Measurements from ENCODE around the gene CWC22.

The CWC22 gene

GRCh38 chr2:179915395-179915992, 91.6 kb downstream of the CWC22 start:
- ChIA-PET CTCF (interaction anchor here (1.1 to 1.5 kb wide), 2 partner anchors 9 to 11 kb away, joined by 3 to 6 read pairs; no protein-coding TSS in a partner anchor), POLR2A (no interaction called here)
- DNase-seq (ENCODE audit: extremely low spot score) = no peak
- TF ChIP-seq, protein P1, sequence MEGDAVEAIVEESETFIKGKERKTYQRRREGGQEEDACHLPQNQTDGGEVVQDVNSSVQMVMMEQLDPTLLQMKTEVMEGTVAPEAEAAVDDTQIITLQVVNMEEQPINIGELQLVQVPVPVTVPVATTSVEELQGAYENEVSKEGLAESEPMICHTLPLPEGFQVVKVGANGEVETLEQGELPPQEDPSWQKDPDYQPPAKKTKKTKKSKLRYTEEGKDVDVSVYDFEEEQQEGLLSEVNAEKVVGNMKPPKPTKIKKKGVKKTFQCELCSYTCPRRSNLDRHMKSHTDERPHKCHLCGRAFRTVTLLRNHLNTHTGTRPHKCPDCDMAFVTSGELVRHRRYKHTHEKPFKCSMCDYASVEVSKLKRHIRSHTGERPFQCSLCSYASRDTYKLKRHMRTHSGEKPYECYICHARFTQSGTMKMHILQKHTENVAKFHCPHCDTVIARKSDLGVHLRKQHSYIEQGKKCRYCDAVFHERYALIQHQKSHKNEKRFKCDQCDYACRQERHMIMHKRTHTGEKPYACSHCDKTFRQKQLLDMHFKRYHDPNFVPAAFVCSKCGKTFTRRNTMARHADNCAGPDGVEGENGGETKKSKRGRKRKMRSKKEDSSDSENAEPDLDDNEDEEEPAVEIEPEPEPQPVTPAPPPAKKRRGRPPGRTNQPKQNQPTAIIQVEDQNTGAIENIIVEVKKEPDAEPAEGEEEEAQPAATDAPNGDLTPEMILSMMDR (IDR thresholded peaks at IDR 0.05; ENCODE audit: control extremely low read depth, extremely low read depth, low read depth, missing control alignments) = no peak

GRCh38 chr2:179913809-179914208, 93.3 kb downstream of the CWC22 start:
- POLR2A ChIA-PET = no interaction called here
- TF ChIP-seq, protein P1 (IDR thresholded peaks at IDR 0.05; ENCODE audit: control extremely low read depth, extremely low read depth, low read depth, missing control alignments) = no peak
- CTCF ChIA-PET = no interaction called here
- no peak for DNase-seq (ENCODE audit: extremely low spot score)

DNA sequence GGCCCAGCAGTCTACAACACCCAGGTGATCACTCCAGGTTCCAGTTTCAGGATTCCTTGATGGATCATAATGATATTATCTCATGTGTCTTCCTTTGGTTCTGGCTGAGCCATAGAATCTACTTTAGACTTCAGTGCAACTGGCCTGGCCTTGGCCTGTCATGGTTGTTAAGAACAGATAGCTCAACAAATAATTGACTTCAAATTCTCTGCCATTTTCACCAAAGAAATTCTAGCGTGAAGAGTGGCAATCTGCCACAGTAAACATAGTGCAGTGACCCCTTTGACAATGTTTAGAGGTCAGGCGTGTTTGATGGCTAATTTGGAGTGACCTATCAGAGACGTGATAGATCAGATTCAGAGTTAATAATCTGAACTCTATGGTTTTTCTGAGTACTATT, 95.5 kb downstream of the CWC22 start:
- POLR2A ChIA-PET = no interaction called here
- DNase-seq (ENCODE audit: extremely low spot score) = no peak
- TF ChIP-seq, protein P1 (IDR thresholded peaks at IDR 0.05; ENCODE audit: control extremely low read depth, extremely low read depth, low read depth, missing control alignments) = no peak
- CTCF ChIA-PET = interaction anchor here (1.7 kb wide), 1 partner anchor 11 kb away, joined by 5 read pairs; no protein-coding TSS in a partner anchor

DNA sequence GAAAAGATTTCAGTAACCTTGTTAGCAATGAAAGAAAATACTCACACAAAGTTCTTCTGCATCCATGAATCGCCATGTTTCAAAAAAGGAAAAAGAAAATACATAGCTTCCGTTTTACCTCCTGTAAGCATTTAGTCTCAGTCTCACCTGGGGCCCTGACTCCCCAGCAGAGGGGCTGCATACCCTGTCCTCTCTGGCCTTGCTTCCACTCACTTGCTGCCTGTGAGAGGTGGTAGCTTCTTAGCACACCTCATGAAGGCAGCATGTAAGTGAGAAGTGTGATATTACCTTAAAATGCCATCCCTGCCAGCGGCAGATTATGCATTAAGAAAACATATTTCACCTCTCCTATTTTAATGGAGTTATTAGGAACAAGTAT, 96.4 kb downstream of the CWC22 start:
- ChIA-PET POLR2A (no interaction called here), CTCF (interaction anchor here (1.7 kb wide), 1 partner anchor 12 kb away, joined by 5 read pairs; no protein-coding TSS in a partner anchor)
- no peak for DNase-seq (ENCODE audit: extremely low spot score)
- TF ChIP-seq, protein P1 (IDR thresholded peaks at IDR 0.05; ENCODE audit: control extremely low read depth, extremely low read depth, low read depth, missing control alignments) = no peak

DNA sequence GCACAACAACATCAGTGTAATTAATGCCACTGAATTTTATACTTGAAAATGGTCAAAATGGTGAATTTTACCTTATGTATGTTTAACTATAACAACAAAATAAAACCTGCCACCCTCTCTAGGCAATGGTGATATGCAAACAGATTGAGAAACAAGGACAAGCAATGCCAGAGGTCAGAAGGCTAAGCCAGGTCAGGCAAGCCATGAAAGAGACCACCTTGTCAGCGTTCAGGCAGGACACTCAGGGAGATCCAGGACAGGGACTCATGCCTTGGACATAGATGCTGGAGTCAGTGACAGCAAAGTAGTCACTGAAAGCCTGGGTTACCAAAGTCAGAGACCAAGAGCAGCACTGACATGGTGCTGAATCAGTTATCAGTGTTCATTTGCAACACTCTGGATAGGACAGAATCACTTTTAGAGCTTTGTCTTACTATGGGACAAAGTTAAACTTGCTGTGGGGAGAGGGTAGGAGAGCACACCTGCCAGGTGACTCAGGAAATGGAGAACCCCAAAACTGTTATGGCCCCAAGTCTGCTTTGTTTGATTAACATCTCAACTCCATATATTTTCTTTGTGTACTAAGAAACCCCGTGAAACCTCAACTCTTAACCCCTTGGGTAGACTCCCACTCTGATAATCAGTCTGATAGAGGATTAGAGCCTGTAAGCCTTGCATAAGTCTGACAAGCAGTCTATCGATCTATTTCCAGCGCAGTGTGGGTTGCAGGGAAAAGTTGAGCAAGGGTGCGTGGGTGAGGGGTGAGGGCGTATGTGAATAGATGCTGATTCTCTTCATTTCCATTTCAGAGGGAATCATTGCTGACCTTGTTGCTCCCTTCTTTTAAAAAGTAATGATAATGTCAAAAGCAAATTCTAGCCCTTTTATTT, 97.0 kb downstream of the CWC22 start:
- POLR2A ChIA-PET = no interaction called here
- CTCF ChIA-PET = interaction anchor here (1.7 kb wide), 1 partner anchor 13 kb away, joined by 5 read pairs; no protein-coding TSS in a partner anchor
- no peak for DNase-seq (ENCODE audit: extremely low spot score)
- TF ChIP-seq, protein P1 (IDR thresholded peaks at IDR 0.05; ENCODE audit: control extremely low read depth, extremely low read depth, low read depth, missing control alignments) = no peak

GRCh38 chr2:179900655-179901054, 106.4 kb downstream of the CWC22 start:
- no peak for DNase-seq (ENCODE audit: extremely low spot score)
- TF ChIP-seq, protein P1 (IDR thresholded peaks at IDR 0.05; ENCODE audit: control extremely low read depth, extremely low read depth, low read depth, missing control alignments) = no peak
- ChIA-PET CTCF (interaction anchor here (1.1 to 2.6 kb wide), 2 partner anchors 10 to 26 kb away, joined by 3 to 20 read pairs; no protein-coding TSS in a partner anchor), POLR2A (no interaction called here)

Measured in GM10248 (cell line).